ENCODE measurements around the gene KIF16B. TPM values are rescaled to one million over a fixed set of nuclear protein-coding genes. Genes with fewer than 3 reads are reported as not detected.

The KIF16B gene
- total and polyA plus RNA-seq, 2 donors (not counting 3 experiments of a cell fraction or from before 2014, with no cell fraction given): 2.9 to 8.8 TPM

GRCh38 chr20:16488616-16489015 lies 84.6 kb downstream of the KIF16B start:
- no peak for DNase-seq (ENCODE audit: low read depth, low spot score)
- Histone ChIP-seq H3K4me3 (replicated peaks in 1 of 3; ENCODE audit: insufficient read depth in 1 of 3, low read depth in 1 of 3, low read length in 3 of 3) (no peak overlapping the region), H4K20me1 (replicated peaks; ENCODE audit: control insufficient read depth, extremely low read depth, insufficient read depth, low read length) (no peaks in the 10 kb centered on the region), H3K27me3 (ENCODE audit: control insufficient read depth in 2 of 2, insufficient read depth in 2 of 2, low read length in 2 of 2) (no peaks in the 10 kb centered on the region), H3K79me2 (ENCODE audit: control insufficient read depth, insufficient read depth, low read length) (no peaks in the 10 kb centered on the region), H3K4me2 (ENCODE audit: insufficient read depth, low read length) (no peak overlapping the region), H3K9me3 (replicated peaks; ENCODE audit: control insufficient read depth, insufficient read depth, low read length) (no peaks in the 10 kb centered on the region), H2AFZ (ENCODE audit: low read depth, low read length) (no peak overlapping the region), H3K4me1 (ENCODE audit: control insufficient read depth, extremely low read depth, insufficient read depth, low read length) (no peaks in the 10 kb centered on the region), H3K27ac (ENCODE audit: insufficient read depth, low read depth, low read length) (no peak overlapping the region), H3K36me3 (ENCODE audit: control insufficient read depth in 2 of 2, extremely low read depth in 1 of 2, insufficient read depth in 2 of 2, low read length in 2 of 2) (peaks cover 0 to 2% of the 10 kb centered on the region in 2 experiments), H3K9me1 (replicated peaks; ENCODE audit: control insufficient read depth, extremely low read depth, insufficient read depth, low read length) (no peaks in the 10 kb centered on the region), H3K9ac (replicated peaks; ENCODE audit: extremely low read depth, insufficient read depth, low read length) (no peak overlapping the region)
- CTCF ChIA-PET: no interaction called here
- BruUV-seq (replicated peaks): no TSS peak
- POLR2A ChIA-PET: no interaction called here
- intact Hi-C loops (cut with micrococcal nuclease): no loop called here
- TF ChIP-seq FOS (IDR thresholded peaks at IDR 0.05; ENCODE audit: borderline replicate concordance, insufficient read depth, low read length) (no peak), EZH2 (IDR thresholded peaks at IDR 0.05; ENCODE audit: borderline replicate concordance, low read depth, low read length, severe bottlenecking) (no peak), POLR2AphosphoS5 (IDR thresholded peaks at IDR 0.05; ENCODE audit: insufficient read depth, low read depth, low read length) (no peak), MYC (IDR thresholded peaks at IDR 0.05; ENCODE audit: low read depth, low read length) (no peak), MAX (IDR thresholded peaks at IDR 0.05; ENCODE audit: insufficient read depth, insufficient read length) (no peak), GATA2 (IDR thresholded peaks at IDR 0.05; ENCODE audit: insufficient read depth, insufficient read length, low read depth, low read length) (no peak), CTCF (IDR thresholded peaks at IDR 0.05; ENCODE audit: extremely low read depth in 1 of 2, insufficient read depth in 1 of 2, low read depth in 1 of 2, low read length in 2 of 2) (no peak), JUN (IDR thresholded peaks at IDR 0.05; ENCODE audit: borderline replicate concordance, insufficient read depth, insufficient read length, low read depth) (no peak), POLR2A (IDR thresholded peaks at IDR 0.05; ENCODE audit: low read depth, low read length) (no peak)
- no peak for FAIRE-seq
- dilution Hi-C loops (cut with MboI; ENCODE audit: extremely low pct_ligation_motif_present, low sequenced_read_pairs): no loop called here
